GM18951 (cell line): ENCODE measurements around the gene SYNPO2.
"Not testable (repeated sequence)": the region's sequence is repeated elsewhere in the genome, so short reads cannot be mapped to it uniquely, and the experiment has no call there.

ENCODE experiments used
- POLR2A ChIP-seq: IDR thresholded peaks from 4 replicates; pipeline ENCODE4 v1.6.1; 2011; ENCODE audit warnings: mild to moderate bottlenecking; ENCODE audit not compliant: insufficient read length, insufficient read depth; ENCODE audit errors: extremely low read depth
- in situ Hi-C: fragments of 300-500 bp; cut with MboI; formaldehyde crosslinking; loops from one replicate; pipeline ENCODE4 v1.12.0; 2022; ENCODE audit warnings: low sequenced_read_pairs, mixed read lengths, inconsistent platforms; ENCODE audit not compliant: unreplicated experiment

Gene SYNPO2

DNA sequence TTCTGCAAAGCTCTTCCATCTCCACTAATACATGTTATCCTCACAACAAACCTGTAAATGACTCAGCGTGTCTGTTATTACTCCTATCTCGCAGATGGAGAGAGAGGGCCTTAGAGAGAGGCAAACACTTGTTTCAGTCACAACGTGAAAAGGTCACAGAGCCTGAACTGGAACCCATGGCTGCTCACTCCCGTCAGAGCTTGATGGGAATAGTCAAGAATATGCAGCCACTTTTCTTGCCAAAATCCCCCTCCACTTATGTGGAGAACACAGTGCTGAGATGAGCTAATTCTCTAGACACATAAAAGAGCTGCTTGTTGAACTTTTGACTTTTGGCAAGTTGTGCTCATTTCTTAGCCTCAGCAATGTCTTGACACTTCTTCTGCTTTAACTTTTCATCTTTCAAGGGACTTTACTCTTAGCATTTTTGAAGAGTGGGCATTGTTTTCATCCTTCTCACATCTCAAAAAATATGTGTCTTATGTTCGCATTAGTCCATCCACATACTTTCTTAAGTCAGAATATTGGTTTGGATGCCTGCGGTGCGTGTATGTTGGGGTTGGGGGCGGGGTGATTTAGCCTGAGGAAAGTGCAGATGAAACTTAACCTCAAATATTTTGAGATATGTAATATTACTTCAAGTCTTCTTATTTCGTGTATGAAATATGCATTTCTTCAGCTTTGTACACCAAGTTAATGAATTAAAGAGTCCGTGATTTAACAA lies 69.2 kb downstream of the SYNPO2 start:
- no peak for TF ChIP-seq POLR2A
- in situ Hi-C loops, result no loop called here

DNA sequence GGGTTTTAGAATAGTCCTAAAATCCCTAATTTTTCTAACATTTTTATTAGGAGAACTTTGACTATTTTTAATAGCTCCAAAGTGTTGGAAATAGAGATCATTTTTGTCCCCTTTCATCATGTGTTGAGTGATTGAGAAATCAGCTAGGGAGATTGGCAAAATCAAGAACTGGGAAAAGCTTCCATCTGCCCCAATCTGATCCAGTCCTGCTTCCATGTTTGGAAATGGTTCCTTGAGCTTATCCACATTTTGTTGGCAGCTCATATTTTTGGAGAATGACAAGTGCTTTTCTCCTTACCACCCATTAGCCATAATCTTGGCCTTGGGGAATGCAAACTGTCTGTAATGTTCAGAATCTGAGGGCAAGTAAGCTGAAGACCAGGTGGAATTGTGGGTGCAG lies 73.9 kb downstream of the SYNPO2 start:
- in situ Hi-C loops, result no loop called here
- TF ChIP-seq POLR2A, result no peak

DNA sequence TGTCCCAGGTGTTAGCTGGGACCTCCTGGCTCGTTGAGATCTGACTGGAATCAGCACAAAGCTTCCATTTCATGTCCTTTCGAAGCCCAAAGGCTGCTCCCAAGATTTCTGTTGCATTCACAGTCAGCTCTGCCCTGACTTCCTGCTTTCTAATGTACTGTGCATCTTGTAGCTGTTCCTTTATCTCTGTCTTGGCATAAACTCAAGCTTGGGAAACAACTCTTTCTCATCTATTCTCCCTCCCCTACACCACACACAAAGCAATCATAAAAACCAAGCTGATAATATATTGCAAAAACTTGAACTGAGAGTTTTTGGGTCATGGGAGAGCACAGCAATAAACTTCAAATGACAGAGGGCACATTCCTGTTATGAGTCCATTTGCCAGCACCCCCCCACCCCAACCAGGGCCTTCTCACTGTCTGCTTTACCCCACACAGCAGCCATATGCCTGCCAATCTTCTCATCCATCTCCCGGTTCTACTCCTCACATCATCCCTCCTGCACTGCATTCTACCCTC lies 76.3 kb downstream of the SYNPO2 start:
- no peak for TF ChIP-seq POLR2A
- in situ Hi-C loops, result no loop called here

DNA sequence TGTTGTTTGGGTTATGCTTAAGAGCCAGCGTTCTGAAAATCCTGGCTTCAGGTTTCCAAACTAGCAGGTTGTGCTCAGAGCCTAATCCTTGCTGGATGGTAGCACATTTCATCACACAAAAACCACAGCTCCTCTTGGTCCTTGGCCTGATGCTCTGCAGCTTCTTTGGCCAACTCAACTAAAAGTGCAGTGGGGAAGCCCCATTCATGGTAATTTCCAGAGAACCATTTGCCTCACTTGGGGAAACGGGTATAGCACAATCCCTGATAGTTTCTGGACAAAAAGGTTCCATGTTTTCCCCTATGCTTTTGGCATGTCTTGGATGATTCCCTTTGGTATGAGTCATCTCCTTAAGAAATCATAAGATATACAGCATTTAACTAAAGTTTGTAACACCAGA lies 78.7 kb downstream of the SYNPO2 start:
- in situ Hi-C loops, result no loop called here
- TF ChIP-seq POLR2A, result no peak

DNA sequence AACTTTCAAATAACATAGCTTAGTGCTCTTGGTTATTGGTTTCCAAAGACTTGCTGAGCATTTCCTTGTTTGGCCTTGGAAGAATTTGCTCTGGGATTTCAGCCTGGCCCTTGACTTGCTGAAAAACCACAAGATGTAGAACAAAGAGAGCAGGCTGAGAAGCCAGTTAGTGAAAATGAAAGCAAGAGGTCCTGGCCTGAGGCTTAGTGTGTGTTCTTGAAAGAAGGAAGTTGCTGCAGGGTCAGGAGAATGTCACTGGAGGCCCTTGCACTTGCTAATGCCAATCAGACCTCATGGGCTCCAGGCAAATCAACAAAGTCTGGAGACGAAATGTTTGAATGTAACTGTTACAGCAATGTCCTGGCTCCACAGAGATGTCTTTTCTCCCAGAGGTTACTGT lies 79.4 kb downstream of the SYNPO2 start:
- TF ChIP-seq POLR2A, result no peak
- in situ Hi-C loops, result no loop called here

DNA sequence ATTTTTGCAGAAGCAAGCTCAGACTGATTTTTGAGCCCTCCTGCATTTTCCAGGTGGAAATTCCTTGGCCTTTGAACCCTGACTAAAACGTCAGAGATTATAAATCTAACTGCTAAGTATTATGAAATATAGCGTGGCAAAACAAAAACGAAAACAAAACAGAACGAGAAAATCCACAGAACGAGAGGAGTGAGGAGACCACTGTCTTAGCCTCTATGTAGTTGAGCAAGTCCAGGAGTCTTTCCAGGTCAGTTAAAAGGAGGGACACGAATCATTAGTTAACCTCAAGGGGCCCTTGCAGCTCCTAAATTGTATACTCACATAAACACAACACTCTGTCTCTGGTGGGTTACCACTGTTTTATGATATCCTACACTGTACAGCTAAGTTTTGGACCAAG lies 80.2 kb downstream of the SYNPO2 start:
- in situ Hi-C loops, result no loop called here
- no peak for TF ChIP-seq POLR2A

DNA sequence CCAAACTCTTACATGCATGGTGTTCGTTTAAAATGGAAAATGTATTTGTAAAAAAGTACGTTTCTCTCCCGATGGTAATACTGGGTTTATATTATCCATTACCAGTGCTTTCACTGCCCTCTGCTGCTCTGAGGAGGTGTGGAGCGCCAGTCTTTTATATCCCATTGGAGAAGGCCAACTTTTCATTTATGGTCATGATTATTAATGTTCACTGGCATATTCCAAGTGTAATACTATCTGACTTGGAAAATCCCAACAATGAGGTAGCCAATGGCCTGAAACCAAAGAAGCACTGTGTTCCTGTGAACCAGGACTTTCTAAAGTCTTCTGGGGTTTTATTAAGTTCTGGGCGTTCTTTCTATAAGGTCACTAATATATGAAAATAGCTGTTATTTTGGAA lies 80.7 kb downstream of the SYNPO2 start:
- no peak for TF ChIP-seq POLR2A
- in situ Hi-C loops, result no loop called here

DNA sequence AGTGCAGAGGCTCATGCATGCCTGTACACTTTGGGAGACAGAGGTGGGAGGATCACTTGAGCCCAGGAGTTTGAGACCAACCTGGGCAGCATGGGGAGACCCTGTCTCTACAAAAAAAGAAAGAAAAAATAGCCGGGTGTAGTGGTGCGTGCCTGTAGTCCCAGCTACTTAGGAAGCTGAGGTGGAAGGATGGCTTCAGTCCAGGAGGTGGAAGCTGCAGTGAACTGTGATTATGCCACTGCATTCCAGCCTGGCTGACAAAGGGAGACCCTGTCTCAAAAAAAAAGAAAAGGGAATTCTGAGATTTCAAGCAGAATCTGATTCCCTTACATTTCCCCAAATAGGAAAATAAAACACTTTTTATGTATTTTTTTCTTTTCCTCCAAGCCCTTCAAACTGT lies 83.5 kb downstream of the SYNPO2 start:
- no peak for TF ChIP-seq POLR2A
- in situ Hi-C loops, result no loop called here

DNA sequence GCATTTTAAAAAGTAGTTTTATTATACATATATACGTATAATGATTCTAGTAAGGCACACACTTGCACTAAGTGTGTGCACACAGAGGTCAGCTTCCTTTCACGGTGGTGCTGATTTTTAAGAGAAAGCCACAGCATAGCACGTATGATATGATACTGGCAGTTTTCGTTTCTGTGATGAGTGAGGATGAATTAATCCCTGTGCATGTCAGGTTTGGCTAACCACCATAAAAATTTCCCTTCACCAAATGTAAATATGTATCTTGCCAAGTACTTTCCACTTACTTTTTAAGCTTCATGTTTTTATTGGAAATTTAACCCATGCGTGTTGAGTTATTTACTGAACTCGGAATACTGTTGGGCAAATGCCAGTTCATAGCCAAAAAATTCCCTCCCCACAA lies 84.6 kb downstream of the SYNPO2 start:
- in situ Hi-C loops, result no loop called here
- TF ChIP-seq POLR2A, result no peak

DNA sequence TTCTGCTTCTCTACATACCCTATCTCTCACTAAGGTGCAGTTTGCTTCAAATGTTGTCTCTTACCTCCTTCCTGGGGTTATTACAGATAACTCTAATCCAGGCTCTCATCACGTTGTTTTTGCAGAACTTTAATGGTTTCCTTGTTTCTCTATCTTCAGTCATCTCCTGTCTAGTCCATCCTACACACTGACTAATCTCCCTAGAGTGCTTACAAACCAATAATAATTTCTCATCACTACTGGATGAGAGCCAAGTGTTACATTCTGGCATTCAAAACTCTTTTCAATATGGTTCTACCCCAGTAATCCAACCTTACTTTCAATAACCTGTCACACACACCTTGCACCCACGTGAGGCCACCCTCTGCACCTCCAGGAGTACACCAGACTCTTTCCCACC lies 86.1 kb downstream of the SYNPO2 start:
- TF ChIP-seq POLR2A, result no peak
- in situ Hi-C loops, result no loop called here

DNA sequence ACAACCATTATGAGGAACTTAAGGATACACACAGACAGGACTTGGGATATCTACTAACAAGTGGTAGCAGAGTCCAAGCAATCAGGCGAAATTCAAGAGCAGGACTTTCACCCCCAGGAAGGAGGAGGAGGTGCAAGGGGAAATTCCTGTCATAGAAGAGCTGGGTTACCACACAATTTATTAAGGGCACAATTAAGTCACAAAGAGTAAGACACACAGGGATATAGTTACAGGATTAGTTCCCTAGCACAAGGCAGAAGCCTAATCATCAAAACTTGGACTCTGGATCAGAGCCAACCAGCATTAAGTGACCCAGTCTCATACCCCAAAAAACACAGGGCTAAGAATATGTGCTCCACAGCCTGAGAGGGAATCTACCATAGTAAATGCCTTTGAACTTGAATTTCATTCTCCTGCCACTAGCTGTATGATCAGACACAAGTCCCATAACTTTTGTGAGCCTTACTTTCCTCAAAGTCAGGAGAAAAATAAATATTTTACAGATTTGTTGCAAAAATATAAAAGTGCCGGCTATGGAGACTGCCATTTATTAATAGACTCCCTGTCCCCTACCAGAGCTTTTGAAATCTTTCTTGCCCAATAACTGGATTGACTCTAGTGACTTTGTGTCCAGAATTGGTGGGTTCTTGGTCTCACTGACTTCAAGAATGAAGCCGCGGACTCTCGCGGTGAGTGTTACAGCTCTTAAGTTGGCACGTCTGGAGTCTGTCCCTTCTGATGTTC lies 87.0 kb downstream of the SYNPO2 start:
- TF ChIP-seq POLR2A, result no peak
- in situ Hi-C loops, result no loop called here

DNA sequence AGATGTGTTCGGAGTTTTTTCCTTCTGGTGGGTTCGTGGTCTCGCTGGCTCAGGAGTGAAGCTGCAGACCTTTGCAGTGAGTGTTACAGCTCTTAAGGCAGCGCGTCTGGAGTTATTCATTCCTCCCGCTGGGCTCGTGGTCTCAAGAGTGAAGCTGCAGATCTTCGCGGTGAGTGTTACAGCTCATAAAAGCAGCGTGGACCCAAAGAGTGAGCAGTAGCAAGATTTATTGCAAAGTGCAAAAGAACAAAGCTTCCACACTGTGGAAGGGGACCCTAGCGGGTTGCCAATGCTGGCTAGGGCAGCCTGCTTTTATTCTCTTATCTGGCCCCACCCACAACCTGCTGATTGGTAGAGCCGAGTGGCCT lies 87.5 kb downstream of the SYNPO2 start:
- in situ Hi-C loops, result not testable (repeated sequence)

DNA sequence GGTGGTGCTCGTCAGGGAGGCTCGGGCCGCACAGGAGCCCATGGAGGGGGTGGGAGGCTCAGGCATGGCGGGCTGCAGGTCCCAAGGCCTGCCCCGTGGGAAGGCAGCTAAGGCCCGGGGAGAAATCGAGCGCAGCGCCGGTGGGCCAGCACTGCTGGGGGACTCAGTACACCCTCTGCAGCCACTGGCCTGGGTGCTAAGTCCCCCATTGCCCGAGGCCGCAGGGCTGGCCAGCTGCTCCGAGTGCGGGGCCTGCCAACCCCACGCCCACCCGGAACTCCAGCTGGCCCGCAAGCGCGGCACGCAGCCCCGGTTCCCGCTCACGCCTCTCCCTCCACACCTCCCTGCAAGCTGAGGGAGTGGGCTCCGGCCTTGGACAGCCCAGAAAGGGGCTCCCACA lies 88.4 kb downstream of the SYNPO2 start:
- in situ Hi-C loops, result not testable (repeated sequence)

DNA sequence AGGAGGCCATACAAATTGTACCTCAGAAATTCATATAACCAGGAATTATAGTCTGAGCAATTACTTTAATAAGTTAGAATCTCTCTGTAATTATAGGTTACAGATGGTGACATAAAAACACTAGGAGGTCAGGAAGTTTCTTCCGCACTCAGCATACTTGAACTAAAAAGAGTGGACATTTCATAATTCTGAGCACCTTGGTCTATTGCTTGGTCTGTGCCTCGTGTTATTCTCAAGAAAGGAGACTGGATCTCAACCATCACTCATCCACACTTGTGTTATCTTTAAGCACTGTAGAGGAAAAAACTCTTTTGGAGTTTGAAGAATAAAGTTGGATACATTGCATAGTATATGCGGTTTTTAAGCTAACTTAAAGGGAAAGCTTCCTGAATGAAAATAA lies 91.1 kb downstream of the SYNPO2 start:
- in situ Hi-C loops, result no loop called here
- TF ChIP-seq POLR2A, result no peak
